SK-N-SH (cell line): ENCODE results near the gene SMAD7. TPM values are rescaled to one million over a fixed set of nuclear protein-coding genes. Genes with fewer than 3 reads are reported as not detected.

Experiments used
- CTCF ChIA-PET: fragments of 300-600, 350-600 bp; formaldehyde crosslinking; extraction: SDS; loops from one replicate; lab custom pipeline; 2021; lab: Yijun Ruan, JAX
- POLR2A ChIA-PET: fragments of 350-600 bp; sonication (Branson Sonifier 250); formaldehyde crosslinking; extraction: SDS; loops from one replicate; lab custom pipeline; 2020; ENCODE audit warnings: antibody characterized with exemption, inconsistent platforms; lab: Yijun Ruan, JAX
- DNase-seq: peaks from one replicate; pipeline ENCODE4 v3.0.0; 2012
- H2AFZ ChIP-seq: fragments of 200-600 bp; sonication (generic); 2 replicates; pipeline ENCODE4 v1.8.1; 2016; ENCODE audit warnings: antibody characterized with exemption, mild to moderate bottlenecking, low read depth
- H3F3A ChIP-seq: fragments of 200-600 bp; sonication (generic); replicated peaks from 2 replicates; pipeline ENCODE3; 2016; ENCODE audit warnings: antibody characterized with exemption, mild to moderate bottlenecking; ENCODE audit not compliant: insufficient read depth
- H3K27ac ChIP-seq, 2 experiments: fragments of 200-500 bp in 1 of 2; fragments of 200-600 bp in 1 of 2; sonication (Bioruptor generic) in 1 of 2; sonication (generic), shearing (Covaris generic) in 1 of 2; 2 replicates each; pipeline versions ENCODE4 v1.5.1 to v1.6.1; 2014 to 2016; ENCODE audit warnings: low read depth in 2 of 2, inconsistent platforms in 1 of 2, low read length in 1 of 2, mild to moderate bottlenecking in 1 of 2, mixed read lengths in 1 of 2
- H3K27me3 ChIP-seq: fragments of 200-600 bp; sonication (generic), shearing (Covaris generic); 2 replicates; pipeline ENCODE4 v1.6.1; 2016; ENCODE audit warnings: mixed run types; ENCODE audit not compliant: insufficient read depth
- H3K36me3 ChIP-seq, 2 experiments: fragments of 200-500 bp in 1 of 2; fragments of 200-600 bp in 1 of 2; sonication (Bioruptor generic) in 1 of 2; sonication (generic) in 1 of 2; replicated peaks in 1 of 2; 2 replicates each; pipeline versions ENCODE3 to v1.5.1; 2014 to 2016; ENCODE audit warnings: low read length in 1 of 2, mild to moderate bottlenecking in 1 of 2; ENCODE audit not compliant: insufficient read depth in 2 of 2, control insufficient read depth in 1 of 2
- H3K4me1 ChIP-seq, 2 experiments: fragments of 200-500 bp in 1 of 2; fragments of 200-600 bp in 1 of 2; sonication (Bioruptor generic) in 1 of 2; sonication (generic), shearing (Covaris generic) in 1 of 2; 2 replicates each; pipeline versions ENCODE4 v1.5.1 to v1.6.1; 2014 to 2016; ENCODE audit warnings: low read depth in 1 of 2, low read length in 1 of 2, mixed run types in 1 of 2; ENCODE audit not compliant: insufficient read depth in 2 of 2, control insufficient read depth in 1 of 2
- H3K4me2 ChIP-seq: fragments of 200-600 bp; sonication (generic), shearing (Covaris generic); 2 replicates; pipeline ENCODE4 v1.6.1; 2017; ENCODE audit warnings: mixed run types
- H3K4me3 ChIP-seq, 2 experiments: fragments of 200-500 bp in 1 of 2; fragments of 200-600 bp in 1 of 2; sonication (Bioruptor generic) in 1 of 2; sonication (generic), shearing (Covaris generic) in 1 of 2; 2 replicates each; pipeline versions ENCODE4 v1.5.1 to v1.8.1; 2014 to 2016; ENCODE audit warnings: low read depth in 2 of 2, inconsistent platforms in 1 of 2, low read length in 1 of 2, mild to moderate bottlenecking in 1 of 2, mixed read lengths in 1 of 2, moderate library complexity in 1 of 2
- H3K79me2 ChIP-seq: fragments of 200-600 bp; sonication (generic); 2 replicates; pipeline ENCODE4 v1.8.1; 2017; ENCODE audit warnings: mild to moderate bottlenecking; ENCODE audit not compliant: insufficient read depth
- H3K9ac ChIP-seq: fragments of 200-600 bp; sonication (generic); 2 replicates; pipeline ENCODE4 v1.6.1; 2017; ENCODE audit warnings: mixed run types
- H3K9me2 ChIP-seq: fragments of 200-600 bp; sonication (generic); 2 replicates; pipeline ENCODE4 v1.6.1; 2017; ENCODE audit warnings: mixed run types
- H3K9me3 ChIP-seq: fragments of 200-600 bp; sonication (generic); 2 replicates; pipeline ENCODE4 v1.6.1; 2017; ENCODE audit warnings: mixed run types, mild to moderate bottlenecking, moderate library complexity
- H4K20me1 ChIP-seq: fragments of 200-600 bp; sonication (generic); 2 replicates; pipeline ENCODE4 v1.6.1; 2017; ENCODE audit warnings: mild to moderate bottlenecking, mixed run types; ENCODE audit not compliant: insufficient read depth
- CTCF ChIP-seq: fragments of 200-600 bp; sonication (generic); IDR thresholded peaks from 2 replicates; pipeline ENCODE4 v1.6.1; 2017; ENCODE audit warnings: antibody characterized with exemption, mild to moderate bottlenecking, moderate library complexity
- EZH2phosphoT487 ChIP-seq: fragments of 200-600 bp; sonication (generic); IDR thresholded peaks from 2 replicates; pipeline ENCODE4 v1.6.1; 2017; ENCODE audit warnings: low read depth, mixed run types, mild to moderate bottlenecking, antibody characterized with exemption, moderate library complexity, borderline replicate concordance
- FOSL2 ChIP-seq: IDR thresholded peaks from 2 replicates; pipeline ENCODE4 v1.4.0; 2012; ENCODE audit warnings: low read depth, mild to moderate bottlenecking, moderate library complexity, borderline replicate concordance
- JUND ChIP-seq: IDR thresholded peaks from 2 replicates; pipeline ENCODE4 v1.4.0; 2012
- MXI1 ChIP-seq: IDR thresholded peaks from 2 replicates; pipeline ENCODE4 v1.6.1; 2012; ENCODE audit warnings: mild to moderate bottlenecking, low read depth, low read length, improper control_type of control experiment
- NFIC ChIP-seq: IDR thresholded peaks from 2 replicates; pipeline ENCODE4 v1.4.0; 2012; ENCODE audit warnings: borderline replicate concordance
- PBX3 ChIP-seq: IDR thresholded peaks from 2 replicates; pipeline ENCODE4; 2012
- POLR2AphosphoS5 ChIP-seq: IDR thresholded peaks from 2 replicates; pipeline ENCODE4 v1.6.1; 2012; ENCODE audit warnings: low read depth, low read length
- RFX5 ChIP-seq: IDR thresholded peaks from 2 replicates; pipeline ENCODE4 v1.6.1; 2012; ENCODE audit warnings: mild to moderate bottlenecking, improper control_type of control experiment, low read length
- TAF1 ChIP-seq: IDR thresholded peaks from 2 replicates; pipeline ENCODE4 v1.6.1; 2012; ENCODE audit warnings: low read depth, mild to moderate bottlenecking, low read length, moderate library complexity, borderline replicate concordance
- WGBS: methylation state at CpG from one replicate; pipeline ENCODE4 v1.1.6; 2017; ENCODE audit warnings: low lambda C conversion rate; 5-methylcytosine and 5-hydroxymethylcytosine counted together
- polyA plus RNA-seq, 3 experiments: library from polyadenylated mRNA; depleted of rRNA; stranded (reverse); fragments of >200 nt; gene quantifications; 2 replicates each; pipeline ENCODE4 v1.2.3, GENCODE V29; 2012
- TF ChIP-seq, protein P1 (sequence below): IDR thresholded peaks from 2 replicates; pipeline ENCODE4 v1.6.1; 2012; ENCODE audit warnings: mild to moderate bottlenecking, low read depth, low read length, moderate library complexity

SMAD7 gene
- polyA plus RNA-seq, 1 of the 3 experiments (the other 2 are of a cell fraction) = 20.0 TPM

DNA sequence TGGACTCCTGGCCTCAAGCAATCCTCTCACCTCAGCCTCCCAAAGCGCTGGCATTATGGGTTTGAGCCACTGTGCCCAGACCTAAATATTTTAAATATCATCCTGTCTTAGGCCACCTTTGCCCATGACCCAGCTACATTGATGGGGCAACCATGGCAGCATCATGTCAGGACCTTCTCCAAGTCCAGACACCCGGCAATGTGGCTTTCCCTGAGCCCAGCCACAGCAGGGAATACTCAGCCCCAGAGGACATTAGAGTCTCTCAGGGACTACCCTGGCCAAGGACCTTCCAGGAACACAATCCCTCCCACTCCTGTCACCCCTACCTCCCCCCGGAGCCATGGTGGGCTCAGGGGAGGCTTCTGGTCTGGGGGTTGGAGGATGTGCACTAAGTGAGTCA lies 72.8 kb downstream of the SMAD7 start:
- no peak overlapping the region for H3K27ac ChIP-seq
- WGBS = 88% methylated on average over 3 of the region's 3 CpGs
- H2AFZ ChIP-seq = no peak overlapping the region
- H3K79me2 ChIP-seq = no peaks in the 10 kb centered on the region
- H3K4me2 ChIP-seq = no peak overlapping the region
- H3K4me3 ChIP-seq = no peak overlapping the region
- H3K4me1 ChIP-seq = peaks cover 4% of the 10 kb centered on the region in 2 experiments; a peak in 3 of 4 replicates
- H3K9me3 ChIP-seq = no peaks in the 10 kb centered on the region
- ChIA-PET POLR2A (no interaction called here), CTCF (interaction anchor here (0.9 to 1.3 kb wide), 2 partner anchors 9 to 199 kb away, joined by 3 to 5 read pairs; no protein-coding TSS in a partner anchor)
- no peaks in the 10 kb centered on the region for H3K36me3 ChIP-seq
- no peak for TF ChIP-seq NFIC
- no peak for TF ChIP-seq EZH2phosphoT487
- TF ChIP-seq MXI1 = no peak
- no peak for TF ChIP-seq CTCF
- TF ChIP-seq, protein P1, sequence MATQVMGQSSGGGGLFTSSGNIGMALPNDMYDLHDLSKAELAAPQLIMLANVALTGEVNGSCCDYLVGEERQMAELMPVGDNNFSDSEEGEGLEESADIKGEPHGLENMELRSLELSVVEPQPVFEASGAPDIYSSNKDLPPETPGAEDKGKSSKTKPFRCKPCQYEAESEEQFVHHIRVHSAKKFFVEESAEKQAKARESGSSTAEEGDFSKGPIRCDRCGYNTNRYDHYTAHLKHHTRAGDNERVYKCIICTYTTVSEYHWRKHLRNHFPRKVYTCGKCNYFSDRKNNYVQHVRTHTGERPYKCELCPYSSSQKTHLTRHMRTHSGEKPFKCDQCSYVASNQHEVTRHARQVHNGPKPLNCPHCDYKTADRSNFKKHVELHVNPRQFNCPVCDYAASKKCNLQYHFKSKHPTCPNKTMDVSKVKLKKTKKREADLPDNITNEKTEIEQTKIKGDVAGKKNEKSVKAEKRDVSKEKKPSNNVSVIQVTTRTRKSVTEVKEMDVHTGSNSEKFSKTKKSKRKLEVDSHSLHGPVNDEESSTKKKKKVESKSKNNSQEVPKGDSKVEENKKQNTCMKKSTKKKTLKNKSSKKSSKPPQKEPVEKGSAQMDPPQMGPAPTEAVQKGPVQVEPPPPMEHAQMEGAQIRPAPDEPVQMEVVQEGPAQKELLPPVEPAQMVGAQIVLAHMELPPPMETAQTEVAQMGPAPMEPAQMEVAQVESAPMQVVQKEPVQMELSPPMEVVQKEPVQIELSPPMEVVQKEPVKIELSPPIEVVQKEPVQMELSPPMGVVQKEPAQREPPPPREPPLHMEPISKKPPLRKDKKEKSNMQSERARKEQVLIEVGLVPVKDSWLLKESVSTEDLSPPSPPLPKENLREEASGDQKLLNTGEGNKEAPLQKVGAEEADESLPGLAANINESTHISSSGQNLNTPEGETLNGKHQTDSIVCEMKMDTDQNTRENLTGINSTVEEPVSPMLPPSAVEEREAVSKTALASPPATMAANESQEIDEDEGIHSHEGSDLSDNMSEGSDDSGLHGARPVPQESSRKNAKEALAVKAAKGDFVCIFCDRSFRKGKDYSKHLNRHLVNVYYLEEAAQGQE = no peak
- no peak for TF ChIP-seq TAF1
- no peak for TF ChIP-seq FOSL2
- TF ChIP-seq POLR2AphosphoS5 = no peak
- no peak for TF ChIP-seq RFX5
- TF ChIP-seq JUND = no peak
- no peak for TF ChIP-seq PBX3
- H3K9me2 ChIP-seq = no peaks in the 10 kb centered on the region
- no peaks in the 10 kb centered on the region for H4K20me1 ChIP-seq
- no peak overlapping the region for H3K9ac ChIP-seq
- DNase-seq = no peak
- H3K27me3 ChIP-seq = no peaks in the 10 kb centered on the region
- peaks cover 3% of the 10 kb centered on the region for H3F3A ChIP-seq
